Gastrocnemius medialis (tissue), 4 donors: ENCODE measurements around the gene TOB2. TPM values are rescaled to one million over a fixed set of nuclear protein-coding genes. Genes with fewer than 3 reads are reported as not detected.

Experiments
- ATAC-seq, 2 donors: fragments of 150-250 bp; one replicate each; pipeline ENCODE4 v1.9.1; 2016
- DNase-seq, 2 donors: peaks; one replicate each; pipeline ENCODE4 v3.0.0-alpha.2; 2019
- H3K27ac ChIP-seq, 4 donors: fragments of 200-600 bp; sonication (generic); 1 replicate in 1 of 4; 2 replicates in 3 of 4; pipeline ENCODE4 v1.5.1; 2016 to 2018; ENCODE audit warnings: mild to moderate bottlenecking in 2 of 4, moderate library complexity in 1 of 4
- H3K27me3 ChIP-seq, 3 donors: fragments of 200-600 bp; sonication (generic) in 2 of 3; 1 replicate in 1 of 3; 2 replicates in 2 of 3; pipeline versions ENCODE4 v1.5.1 to v1.6.0; 2016 to 2019; ENCODE audit warnings: mild to moderate bottlenecking in 1 of 3, moderate library complexity in 1 of 3
- H3K36me3 ChIP-seq, 2 donors: fragments of 200-600 bp; sonication (generic) in 1 of 2; one replicate each; pipeline ENCODE4 v1.5.1; 2017 to 2018
- H3K4me1 ChIP-seq, 2 donors: fragments of 200-600 bp; sonication (generic) in 1 of 2; one replicate each; pipeline ENCODE4 v1.5.1; 2016 to 2017; ENCODE audit warnings: mild to moderate bottlenecking in 2 of 2
- H3K4me3 ChIP-seq, 4 donors: fragments of 200-600 bp; sonication (generic) in 3 of 4; 1 replicate in 1 of 4; 2 replicates in 3 of 4; pipeline ENCODE4 v1.5.1; 2016 to 2019; ENCODE audit warnings: mild to moderate bottlenecking in 2 of 4
- H3K9me3 ChIP-seq, 3 donors: fragments of 200-600 bp; sonication (generic) in 2 of 3; 1 replicate in 1 of 3; 2 replicates in 2 of 3; pipeline ENCODE4 v1.5.1; 2016 to 2019
- CTCF ChIP-seq, 5 experiments: fragments of 450-650 bp in 3 of 5; fragments of 200-600 bp in 2 of 5; sonication (generic) in 2 of 5; IDR thresholded peaks in 4 of 5; conservative IDR thresholded peaks in 1 of 5; 1 replicate in 4 of 5; 2 replicates in 1 of 5; pipeline ENCODE4 v1.5.1; 2016 to 2019; ENCODE audit warnings: antibody characterized with exemption in 5 of 5, mild to moderate bottlenecking in 3 of 5, moderate library complexity in 3 of 5
- POLR2A ChIP-seq, 2 donors: fragments of 450-650 bp; IDR thresholded peaks; one replicate each; pipeline ENCODE4 v1.6.1; 2017; ENCODE audit warnings: antibody characterized with exemption in 2 of 2, mild to moderate bottlenecking in 2 of 2, moderate library complexity in 2 of 2
- in situ Hi-C, 4 donors: fragments of 200-750 bp; cut with MboI; loops; one replicate each; pipeline versions ENCODE4 v1.15.0 to v1.8.0; 2017; ENCODE audit warnings: low sequenced_read_pairs in 4 of 4
- intact Hi-C: fragments of 100-400 bp; cut with DNase I; formaldehyde crosslinking; loops from one replicate; pipeline ENCODE4 v1.15.1; 2023; ENCODE audit warnings: low total_unique reads
- total RNA-seq, 4 donors: library from RNA; depleted of rRNA; stranded (reverse); fragments of >200 nt; gene quantifications; one replicate each; pipeline versions ENCODE4 v1.1.0 to v1.2.3, GENCODE V29; 2016

Gene TOB2
- total RNA-seq, 4 donors from 2014 or later: 48.1 to 93.6 (median 65.7) TPM

- in situ Hi-C loops: no loop called here
- TF ChIP-seq POLR2A (IDR thresholded peaks at IDR 0.05) (peak; percentile 68 to 71), CTCF (IDR thresholded peaks at IDR 0.05 in 4 of 5, conservative IDR thresholded peaks at IDR 0.05 in 1 of 5) (no peak)
- peak; percentile 92 to 98 for DNase-seq
- Histone ChIP-seq H3K9me3 (no peaks in the 10 kb centered on the region), H3K4me3 (no peak overlapping the region), H3K36me3 (no peaks in the 10 kb centered on the region), H3K4me1 (peaks cover 58 to 61% of the 10 kb centered on the region in 2 donors), H3K27me3 (no peaks in the 10 kb centered on the region), H3K27ac (peak overlapping the region; percentile 97 to 100 (median 98))
- peak; percentile 54 to 58 for ATAC-seq
- intact Hi-C loops: loop anchor here (1.0 kb wide), 1 partner anchor 69 kb away; no protein-coding TSS in a partner anchor
These were observed 36.3 kb downstream of the TOB2 start for GRCh38 chr22:41410311-41410751.

GRCh38 chr22:41408665-41409064 lies 37.9 kb downstream of the TOB2 start:
- Histone ChIP-seq H3K4me1 (peaks cover 52 to 55% of the 10 kb centered on the region in 2 donors), H3K9me3 (no peaks in the 10 kb centered on the region), H3K36me3 (no peaks in the 10 kb centered on the region), H3K27ac (peak overlapping the region; percentile 97 to 100 (median 98)), H3K27me3 (no peaks in the 10 kb centered on the region), H3K4me3 (no peak overlapping the region)
- intact Hi-C loops (no loop called here), in situ Hi-C loops (loop anchor here in 2 of 4 donors (5.0 to 10.0 kb wide), 2 partner anchors 34 to 66 kb away; no protein-coding TSS in a partner anchor)
- no peak for TF ChIP-seq CTCF (IDR thresholded peaks at IDR 0.05 in 4 of 5, conservative IDR thresholded peaks at IDR 0.05 in 1 of 5)
- TF ChIP-seq POLR2A (IDR thresholded peaks at IDR 0.05): no peak
- DNase-seq: no peak
- ATAC-seq: no peak

- Histone ChIP-seq H3K9me3 (no peaks in the 10 kb centered on the region), H3K27me3 (no peaks in the 10 kb centered on the region), H3K4me1 (peaks cover 48 to 52% of the 10 kb centered on the region in 2 donors), H3K36me3 (no peaks in the 10 kb centered on the region), H3K4me3 (no peak overlapping the region), H3K27ac (peak overlapping the region; percentile 97 to 100 (median 98))
- intact Hi-C loops: no loop called here
- no peak for TF ChIP-seq CTCF (IDR thresholded peaks at IDR 0.05 in 4 of 5, conservative IDR thresholded peaks at IDR 0.05 in 1 of 5)
- ATAC-seq (no peak), DNase-seq (no peak)
- in situ Hi-C loops: loop anchor here in 2 of 4 donors (5.0 to 10.0 kb wide), 2 partner anchors 35 to 67 kb away; no protein-coding TSS in a partner anchor
These were observed 39.2 kb downstream of the TOB2 start for GRCh38 chr22:41407433-41407832.

- TF ChIP-seq CTCF (IDR thresholded peaks at IDR 0.05 in 4 of 5, conservative IDR thresholded peaks at IDR 0.05 in 1 of 5) (no peak), POLR2A (IDR thresholded peaks at IDR 0.05) (no peak)
- Histone ChIP-seq H3K4me3 (no peak overlapping the region), H3K27ac (peak overlapping the region; percentile 97 to 100 (median 98)), H3K27me3 (no peaks in the 10 kb centered on the region), H3K9me3 (no peaks in the 10 kb centered on the region), H3K4me1 (peaks cover 46 to 51% of the 10 kb centered on the region in 2 donors), H3K36me3 (no peaks in the 10 kb centered on the region)
- DNase-seq (no peak), ATAC-seq (no peak)
- in situ Hi-C loops (loop anchor here in 2 of 4 donors (5.0 to 10.0 kb wide), 2 partner anchors 36 to 68 kb away; no protein-coding TSS in a partner anchor), intact Hi-C loops (no loop called here)
These were observed 40.2 kb downstream of the TOB2 start for GRCh38 chr22:41406410-41406809.
